GM21786 (cell line): ENCODE results near the gene CERS4.
"Not testable (repeated sequence)": the region's sequence is repeated elsewhere in the genome, so short reads cannot be mapped to it uniquely, and the experiment has no call there.

Experiments used
- ATAC-seq: cut with Tn5 transposase; IDR thresholded peaks from one replicate; pipeline ENCODE4 v1.9.1; 2021; ENCODE audit not compliant: unreplicated experiment

Gene CERS4, protein sequence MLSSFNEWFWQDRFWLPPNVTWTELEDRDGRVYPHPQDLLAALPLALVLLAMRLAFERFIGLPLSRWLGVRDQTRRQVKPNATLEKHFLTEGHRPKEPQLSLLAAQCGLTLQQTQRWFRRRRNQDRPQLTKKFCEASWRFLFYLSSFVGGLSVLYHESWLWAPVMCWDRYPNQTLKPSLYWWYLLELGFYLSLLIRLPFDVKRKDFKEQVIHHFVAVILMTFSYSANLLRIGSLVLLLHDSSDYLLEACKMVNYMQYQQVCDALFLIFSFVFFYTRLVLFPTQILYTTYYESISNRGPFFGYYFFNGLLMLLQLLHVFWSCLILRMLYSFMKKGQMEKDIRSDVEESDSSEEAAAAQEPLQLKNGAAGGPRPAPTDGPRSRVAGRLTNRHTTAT

GRCh38 chr19:8208922-8209461 is at the start of gene CERS4:
TSS of gene CERS4 (plus strand) at chr19:8209370. CDS start at chr19:8251077, 41,707 bp downstream.
- ATAC-seq = peak; percentile 39

GRCh38 chr19:8161135-8161646 is 48.0 kb upstream of the CERS4 start:
- ATAC-seq = no peak

GRCh38 chr19:8163759-8164158 is 45.4 kb upstream of the CERS4 start:
- no peak for ATAC-seq

DNA sequence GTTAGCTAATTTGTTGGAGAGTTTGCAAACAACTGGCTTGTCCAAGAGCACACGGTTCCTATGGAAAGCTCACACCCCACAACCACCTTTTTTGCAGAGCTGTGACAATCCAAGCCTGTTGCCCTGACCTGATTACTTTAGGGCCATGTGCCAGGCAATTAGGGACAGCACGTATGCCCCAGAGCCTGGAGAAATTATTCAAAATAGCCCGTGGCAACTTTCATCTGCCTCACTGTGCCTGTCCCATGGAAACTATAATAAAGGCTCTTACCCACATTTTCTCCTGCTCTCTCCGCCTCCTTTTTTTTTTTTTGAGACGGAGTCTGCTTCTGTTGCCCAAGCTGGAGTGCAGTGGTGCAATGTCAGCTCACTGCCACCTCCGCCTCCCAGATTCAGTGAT is 41.2 kb upstream of the CERS4 start:
- ATAC-seq = no peak

DNA sequence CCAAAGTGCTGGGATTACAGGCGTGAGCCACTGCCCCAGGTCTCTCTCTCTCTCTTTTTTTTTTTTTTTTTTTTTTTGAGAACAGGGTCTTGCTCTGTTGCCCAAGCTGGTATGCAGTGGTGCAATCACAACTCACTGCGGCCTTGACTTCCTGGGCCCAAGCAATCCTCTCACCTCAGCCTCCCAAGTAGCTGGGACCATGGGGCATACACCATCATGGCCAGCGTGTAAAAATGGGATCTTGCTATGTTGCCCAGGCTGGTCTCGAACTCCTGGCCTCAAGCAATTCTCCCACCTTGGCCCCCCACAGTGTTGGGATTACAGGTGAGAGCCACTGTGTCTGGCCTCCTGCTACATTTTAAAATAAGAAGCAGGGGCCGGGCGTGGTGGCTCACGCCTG is 40.6 kb upstream of the CERS4 start:
- no peak for ATAC-seq

GRCh38 chr19:8174706-8175105 is 34.5 kb upstream of the CERS4 start:
- no peak for ATAC-seq

DNA sequence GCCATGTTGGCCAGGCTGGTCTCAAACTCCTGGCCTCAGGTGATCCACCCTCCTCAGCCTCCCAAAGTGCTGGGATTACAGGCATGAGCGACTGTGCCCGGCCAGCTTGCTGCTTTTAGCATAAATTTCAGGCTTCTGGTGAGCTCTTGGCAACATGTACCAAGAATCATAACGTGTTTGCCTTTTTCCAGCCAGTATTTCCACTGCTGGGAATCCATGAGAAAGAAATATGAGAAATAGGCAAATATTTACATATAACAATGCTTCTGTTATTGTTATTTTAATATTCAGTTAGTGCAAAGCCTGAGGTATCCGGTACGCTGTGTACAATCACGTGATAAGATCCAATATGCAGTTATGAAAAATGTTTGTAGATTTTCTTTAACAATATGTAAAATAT is 29.2 kb upstream of the CERS4 start:
- no peak for ATAC-seq

GRCh38 chr19:8184274-8184673 is 24.9 kb upstream of the CERS4 start:
- no peak for ATAC-seq

DNA sequence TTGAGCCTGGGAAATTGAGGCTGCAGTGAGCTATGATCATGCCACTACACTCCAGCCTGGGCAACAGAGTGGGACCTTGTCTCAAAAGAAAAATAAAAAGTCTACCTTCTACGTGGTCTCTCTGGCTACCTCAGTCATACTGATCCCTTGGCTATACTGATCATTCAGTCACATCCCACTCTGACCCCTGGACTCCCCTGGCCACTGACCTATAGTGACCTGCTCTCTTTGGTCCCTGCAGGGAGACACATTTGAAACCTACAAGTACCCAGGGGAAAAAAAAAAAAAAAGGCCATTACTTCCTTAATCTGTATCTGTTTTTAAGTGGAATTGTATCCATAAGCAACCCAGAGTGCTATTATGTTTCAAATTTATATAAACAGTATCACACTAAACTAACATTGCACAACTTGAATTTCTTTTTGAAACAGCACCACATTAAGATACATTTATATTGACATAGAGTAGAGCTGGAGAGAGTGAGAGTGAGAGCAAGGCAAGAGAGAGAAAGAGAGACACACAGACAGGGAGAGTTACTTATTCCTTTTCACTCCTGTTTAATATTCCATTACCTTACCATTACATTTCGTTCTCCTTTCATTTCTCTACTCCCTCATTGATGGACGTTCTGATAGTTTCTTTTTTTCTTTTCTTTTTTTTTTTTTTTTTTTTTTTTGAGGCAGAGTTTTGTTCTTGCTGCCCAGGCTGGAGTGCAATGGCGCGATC is 23.7 kb upstream of the CERS4 start:
- no peak for ATAC-seq

DNA sequence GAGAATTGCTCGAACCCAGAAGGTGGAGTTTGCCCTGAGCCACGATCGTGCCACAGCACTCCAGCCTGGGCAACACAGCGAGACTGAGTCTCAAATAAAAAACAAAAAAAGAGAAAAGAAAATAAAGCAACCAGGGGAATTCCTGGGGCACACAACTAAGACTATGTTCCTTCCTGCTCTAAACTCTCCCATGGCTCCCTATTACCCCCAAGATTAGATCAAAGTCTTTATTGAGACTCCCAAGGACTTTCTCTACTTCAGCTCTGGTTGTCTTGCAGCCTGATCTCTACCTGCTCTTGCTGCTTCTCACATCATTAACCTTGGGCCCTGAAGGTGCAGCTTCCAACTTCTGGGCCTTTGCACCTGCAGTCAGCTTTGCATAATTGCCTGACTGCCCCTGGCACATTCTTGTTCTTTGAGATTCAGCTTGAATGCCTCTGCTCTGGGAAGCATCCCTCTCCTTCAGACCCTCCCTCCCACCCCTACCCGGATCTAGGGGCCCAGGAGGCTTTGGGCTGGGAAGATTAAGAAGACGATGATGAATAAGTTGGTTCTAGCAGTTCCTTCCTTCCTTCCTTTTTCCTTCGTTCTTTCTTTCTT is 16.8 kb upstream of the CERS4 start:
- ATAC-seq = no peak

GRCh38 chr19:8194528-8195267 is 14.5 kb upstream of the CERS4 start:
- no peak for ATAC-seq

DNA sequence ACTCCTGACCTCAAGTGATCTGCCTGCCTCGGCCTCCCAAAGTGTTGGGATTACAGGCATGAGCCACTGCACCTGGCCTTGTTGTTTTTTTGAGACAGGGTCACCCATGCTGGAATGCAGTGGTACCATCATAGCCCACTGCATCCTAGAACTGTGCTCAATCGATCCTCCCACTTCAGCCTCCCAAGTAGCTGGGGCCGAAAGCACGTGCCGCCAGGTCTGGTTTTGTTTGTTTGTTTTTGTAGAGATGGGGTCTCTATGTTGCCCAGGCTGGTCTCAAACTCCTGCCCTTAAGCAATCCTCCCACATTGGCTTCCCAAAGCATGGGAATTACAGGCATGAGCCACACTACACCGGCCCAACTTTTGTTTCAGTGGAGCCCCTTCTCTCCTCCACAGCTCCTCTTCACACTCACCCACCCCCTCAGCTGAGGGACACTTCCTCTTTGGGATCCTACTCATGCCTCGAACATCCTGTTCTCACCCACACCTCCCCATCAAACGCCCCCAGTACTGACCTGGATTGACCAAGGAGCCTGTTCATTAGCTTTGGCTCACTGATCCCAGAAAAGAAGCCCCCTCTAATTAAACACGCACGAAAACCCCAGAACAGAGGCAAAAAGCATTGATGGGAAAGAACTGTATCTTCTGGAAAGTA is 12.8 kb upstream of the CERS4 start:
- no peak for ATAC-seq

DNA sequence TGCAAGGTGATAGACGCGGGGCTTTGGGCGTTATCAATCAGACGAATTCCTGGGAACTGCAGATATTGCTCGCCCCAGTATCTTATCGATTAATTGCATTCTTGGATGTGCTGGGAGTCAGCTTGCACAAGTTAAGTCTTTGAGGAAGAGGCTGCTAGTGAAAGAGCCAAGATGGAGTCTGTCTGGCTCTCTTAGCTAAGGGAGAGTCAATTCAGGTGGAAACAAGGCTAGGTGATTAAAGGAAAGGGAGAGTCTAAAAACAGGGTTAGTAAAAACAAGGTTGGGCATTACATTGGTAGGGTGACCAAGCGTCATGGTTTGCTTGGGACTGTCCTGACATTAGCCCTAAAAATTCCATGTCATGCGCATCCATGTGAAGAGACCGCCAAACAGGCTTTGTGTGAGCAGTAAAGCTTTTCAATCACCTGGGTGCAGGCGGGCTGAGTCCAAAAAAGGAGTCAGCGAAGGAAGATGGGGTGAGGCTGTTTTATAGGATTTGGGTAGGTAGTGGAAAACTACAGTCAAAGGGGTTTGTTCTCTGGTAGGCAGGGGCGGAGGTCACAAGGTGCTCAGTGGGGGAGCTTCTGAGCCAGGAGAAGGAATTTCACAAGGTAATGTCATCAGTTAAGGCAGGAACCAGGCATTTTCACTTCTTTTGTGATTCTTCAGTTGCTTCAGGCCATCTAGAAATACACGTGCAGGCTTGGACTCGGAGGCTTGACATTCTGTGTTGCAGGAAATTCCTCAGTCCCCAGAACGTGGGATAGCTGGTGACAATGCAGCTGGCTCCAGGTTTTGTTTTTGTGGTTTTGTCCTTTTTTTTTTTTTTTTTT is 5.7 kb upstream of the CERS4 start:
- ATAC-seq = not testable (repeated sequence)

DNA sequence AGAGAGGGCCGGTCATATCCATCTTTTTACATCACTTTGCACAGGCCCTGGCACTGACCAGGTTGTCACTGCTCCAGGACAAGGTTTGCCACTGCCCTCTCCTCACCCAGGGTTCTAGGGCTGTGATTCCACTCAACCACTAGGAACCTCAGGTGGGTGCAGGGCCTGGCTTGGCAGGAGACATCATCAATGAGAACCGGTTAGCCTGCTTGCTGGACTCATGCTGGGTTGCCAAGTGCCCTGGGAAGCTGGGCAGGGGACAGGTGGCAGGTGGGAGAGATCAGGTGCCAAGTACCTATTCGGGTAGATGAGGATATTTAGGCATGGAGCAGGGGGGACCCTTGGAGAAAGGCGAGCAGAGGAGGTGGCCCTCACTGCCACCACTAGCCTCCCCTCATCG is 4.2 kb upstream of the CERS4 start:
- ATAC-seq = no peak

DNA sequence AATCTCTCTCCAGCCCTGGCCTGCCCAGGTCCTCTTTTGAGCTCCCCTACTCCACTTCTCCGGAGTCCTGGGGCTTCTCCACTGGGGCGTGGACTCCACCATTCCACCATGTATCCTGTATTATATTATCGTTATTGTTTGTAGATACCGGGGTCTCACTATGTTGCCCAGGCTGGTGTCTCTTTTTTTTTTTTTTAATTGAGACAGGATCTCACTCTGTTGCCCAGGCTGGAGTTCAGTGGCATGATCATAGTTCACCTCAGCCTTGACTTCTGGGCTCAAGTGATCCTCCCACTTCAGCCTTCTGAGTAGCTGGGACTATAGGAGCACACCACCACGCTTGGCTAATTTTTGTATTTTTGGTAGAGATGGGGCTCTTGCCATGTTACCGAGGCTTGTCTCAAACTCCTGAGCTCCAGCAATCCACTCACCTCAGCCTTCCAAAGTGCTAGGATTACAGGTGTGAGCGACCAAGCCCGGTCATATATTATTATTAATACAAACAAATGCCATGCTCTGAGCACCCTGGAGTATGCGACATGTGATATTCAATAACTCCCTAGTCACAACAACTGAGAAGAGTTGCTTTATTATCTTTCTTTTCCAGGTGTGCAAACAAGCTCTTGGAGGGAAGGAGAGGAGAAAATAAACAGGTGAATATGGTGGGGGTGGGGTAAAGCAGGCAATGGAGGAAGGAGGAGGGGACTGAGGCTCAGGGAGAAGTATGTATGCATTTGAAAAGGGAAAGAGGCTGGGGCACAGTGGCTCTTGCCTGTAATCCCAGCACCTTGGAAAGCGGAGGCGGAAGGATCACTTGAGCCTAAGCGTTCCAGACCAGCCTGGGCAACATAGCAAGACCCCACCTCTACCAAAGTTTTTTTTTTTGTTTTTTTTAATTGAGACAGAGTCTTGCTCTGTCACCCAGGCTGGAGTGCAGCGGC is 2.8 kb upstream of the CERS4 start:
- ATAC-seq = no peak

DNA sequence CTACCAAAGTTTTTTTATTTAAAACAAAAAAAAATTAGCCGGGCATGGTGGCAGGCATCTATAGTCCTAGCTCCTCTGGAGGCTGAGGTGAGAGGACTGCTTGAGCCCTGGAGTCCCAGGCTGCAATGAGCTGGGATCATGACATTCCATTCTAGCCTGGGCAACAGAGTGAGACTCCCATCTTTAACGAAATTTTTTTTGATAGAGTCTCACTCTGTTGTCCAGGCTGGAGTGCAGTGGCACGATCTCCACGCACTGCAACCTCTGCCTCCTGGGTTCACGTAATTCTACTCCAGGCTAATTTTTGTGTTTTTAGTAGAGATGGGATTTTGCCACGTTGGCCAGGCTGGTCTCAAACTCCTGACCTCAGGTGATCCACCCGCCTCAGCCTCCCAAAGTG is 1.8 kb upstream of the CERS4 start:
- not testable (repeated sequence) for ATAC-seq

DNA sequence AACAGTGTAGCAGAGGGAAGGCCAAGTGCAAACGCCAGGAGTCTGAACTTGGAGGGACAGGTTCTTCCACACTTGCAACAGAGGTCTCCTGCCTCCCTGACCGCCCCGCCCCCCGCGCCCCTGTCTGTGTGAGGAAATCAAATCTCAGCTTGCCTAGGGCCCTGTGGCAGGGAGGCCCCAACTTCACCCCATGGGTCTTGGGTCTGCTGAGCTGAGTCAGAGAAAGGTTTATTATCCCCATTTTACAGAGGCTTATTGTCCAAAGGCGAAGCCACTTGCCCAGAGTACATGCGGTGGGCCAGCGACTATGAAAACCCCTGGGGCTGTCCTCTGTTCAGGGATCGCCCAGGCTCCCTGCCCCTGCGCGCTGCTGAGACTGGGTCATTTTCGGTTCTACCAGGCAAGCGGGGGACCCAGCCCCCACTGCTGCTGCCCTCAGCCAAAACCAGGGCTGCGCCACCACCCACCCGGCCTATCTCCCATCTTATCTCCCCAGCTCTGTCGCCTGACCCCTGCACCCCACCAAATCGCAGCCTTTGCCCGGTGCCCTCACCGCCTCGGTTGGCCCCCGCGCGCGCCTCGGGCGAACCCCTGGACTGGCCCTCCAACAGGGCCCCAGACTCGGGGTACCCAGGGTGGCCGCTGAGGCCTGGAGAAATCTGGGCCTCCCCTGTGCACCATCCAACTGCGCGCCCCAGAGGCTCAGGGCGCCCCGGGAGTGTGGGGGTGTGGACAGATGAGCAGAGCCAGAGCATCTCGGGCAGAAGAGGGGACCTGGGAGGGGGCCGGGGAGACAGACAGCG is 850 bp upstream of the CERS4 start:
- ATAC-seq = peak; percentile 7
